Thoracic aorta (tissue), 2 donors: ENCODE data around the gene YARS1. TPM values are rescaled to one million over a fixed set of nuclear protein-coding genes. Genes with fewer than 3 reads are reported as not detected.

Experiments
- ATAC-seq: fragments of 150-250 bp; one replicate; pipeline ENCODE4 v1.8.0; 2017; ENCODE audit warnings: low read depth; ENCODE audit not compliant: insufficient number of reproducible peaks, low FRiP score
- DNase-seq: peaks from one replicate; pipeline ENCODE4 v3.0.0-alpha.2; 2020; ENCODE audit warnings: low spot score
- H3K27ac ChIP-seq, 2 donors: fragments of 200-600 bp; sonication (generic); 1 replicate in 1 of 2; 2 replicates in 1 of 2; pipeline ENCODE4 v1.5.1; 2016; ENCODE audit warnings: mild to moderate bottlenecking in 2 of 2, moderate library complexity in 2 of 2
- H3K27me3 ChIP-seq: fragments of 200-600 bp; sonication (generic); replicated peaks from 2 replicates; pipeline ENCODE4 v1.6.0; 2016; ENCODE audit warnings: mild to moderate bottlenecking; ENCODE audit not compliant: insufficient read depth
- H3K36me3 ChIP-seq: fragments of 200-600 bp; sonication (generic); one replicate; pipeline ENCODE4 v1.5.1; 2016
- H3K4me1 ChIP-seq, 2 donors: fragments of 200-600 bp; sonication (generic); 1 replicate in 1 of 2; 2 replicates in 1 of 2; pipeline versions ENCODE4 v1.5.1 to v1.6.0; 2016; ENCODE audit warnings: low read depth in 2 of 2, mild to moderate bottlenecking in 1 of 2; ENCODE audit not compliant: control insufficient read depth in 1 of 2
- H3K4me3 ChIP-seq: fragments of 200-600 bp; sonication (generic); 2 replicates; pipeline ENCODE4 v1.5.1; 2016; ENCODE audit warnings: mild to moderate bottlenecking
- H3K9me3 ChIP-seq: fragments of 200-600 bp; sonication (generic); 2 replicates; pipeline ENCODE4 v1.5.1; 2016
- total RNA-seq, 2 donors: library from RNA; depleted of rRNA; stranded (reverse); fragments of >200 nt; gene quantifications; one replicate each; pipeline versions ENCODE4 v1.1.0 to v1.2.3, GENCODE V29; 2016
- TF ChIP-seq, protein P1 (sequence below): fragments of 200-600 bp; sonication (generic); IDR thresholded peaks from one replicate; pipeline ENCODE4 v1.5.1; 2019; ENCODE audit warnings: antibody characterized with exemption

YARS1 gene
- total RNA-seq, 2 donors from 2014 or later: 62.5 to 74.9 TPM

DNA sequence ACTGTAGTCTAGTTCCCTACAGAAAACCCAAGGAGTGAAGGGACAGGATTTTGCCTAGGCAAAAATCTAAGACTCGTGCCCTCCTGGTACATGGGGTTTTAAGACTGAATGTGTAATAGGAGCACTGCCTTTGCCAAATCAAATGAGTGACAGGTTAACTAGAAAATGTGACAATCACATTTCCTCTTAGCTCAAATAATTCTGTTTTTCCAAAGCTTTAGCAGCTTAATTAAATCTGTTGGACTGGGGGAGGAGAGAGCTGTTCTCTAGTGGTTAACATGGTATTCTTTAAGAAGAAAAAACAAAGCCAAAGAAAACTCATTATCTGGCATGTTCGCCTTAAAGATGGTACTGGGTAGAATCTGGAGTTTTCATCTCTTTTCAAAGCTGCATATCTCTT is 41.0 kb upstream of the YARS1 start:
- no peak overlapping the region for H3K27ac ChIP-seq
- H3K27me3 ChIP-seq: no peaks in the 10 kb centered on the region
- TF ChIP-seq, protein P1, sequence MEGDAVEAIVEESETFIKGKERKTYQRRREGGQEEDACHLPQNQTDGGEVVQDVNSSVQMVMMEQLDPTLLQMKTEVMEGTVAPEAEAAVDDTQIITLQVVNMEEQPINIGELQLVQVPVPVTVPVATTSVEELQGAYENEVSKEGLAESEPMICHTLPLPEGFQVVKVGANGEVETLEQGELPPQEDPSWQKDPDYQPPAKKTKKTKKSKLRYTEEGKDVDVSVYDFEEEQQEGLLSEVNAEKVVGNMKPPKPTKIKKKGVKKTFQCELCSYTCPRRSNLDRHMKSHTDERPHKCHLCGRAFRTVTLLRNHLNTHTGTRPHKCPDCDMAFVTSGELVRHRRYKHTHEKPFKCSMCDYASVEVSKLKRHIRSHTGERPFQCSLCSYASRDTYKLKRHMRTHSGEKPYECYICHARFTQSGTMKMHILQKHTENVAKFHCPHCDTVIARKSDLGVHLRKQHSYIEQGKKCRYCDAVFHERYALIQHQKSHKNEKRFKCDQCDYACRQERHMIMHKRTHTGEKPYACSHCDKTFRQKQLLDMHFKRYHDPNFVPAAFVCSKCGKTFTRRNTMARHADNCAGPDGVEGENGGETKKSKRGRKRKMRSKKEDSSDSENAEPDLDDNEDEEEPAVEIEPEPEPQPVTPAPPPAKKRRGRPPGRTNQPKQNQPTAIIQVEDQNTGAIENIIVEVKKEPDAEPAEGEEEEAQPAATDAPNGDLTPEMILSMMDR: no peak
- H3K4me1 ChIP-seq: peaks cover 17 to 41% of the 10 kb centered on the region in 2 donors
- no peak for ATAC-seq
- DNase-seq: no peak
- peaks cover 24% of the 10 kb centered on the region for H3K36me3 ChIP-seq
- H3K4me3 ChIP-seq: no peak overlapping the region
- no peaks in the 10 kb centered on the region for H3K9me3 ChIP-seq

DNA sequence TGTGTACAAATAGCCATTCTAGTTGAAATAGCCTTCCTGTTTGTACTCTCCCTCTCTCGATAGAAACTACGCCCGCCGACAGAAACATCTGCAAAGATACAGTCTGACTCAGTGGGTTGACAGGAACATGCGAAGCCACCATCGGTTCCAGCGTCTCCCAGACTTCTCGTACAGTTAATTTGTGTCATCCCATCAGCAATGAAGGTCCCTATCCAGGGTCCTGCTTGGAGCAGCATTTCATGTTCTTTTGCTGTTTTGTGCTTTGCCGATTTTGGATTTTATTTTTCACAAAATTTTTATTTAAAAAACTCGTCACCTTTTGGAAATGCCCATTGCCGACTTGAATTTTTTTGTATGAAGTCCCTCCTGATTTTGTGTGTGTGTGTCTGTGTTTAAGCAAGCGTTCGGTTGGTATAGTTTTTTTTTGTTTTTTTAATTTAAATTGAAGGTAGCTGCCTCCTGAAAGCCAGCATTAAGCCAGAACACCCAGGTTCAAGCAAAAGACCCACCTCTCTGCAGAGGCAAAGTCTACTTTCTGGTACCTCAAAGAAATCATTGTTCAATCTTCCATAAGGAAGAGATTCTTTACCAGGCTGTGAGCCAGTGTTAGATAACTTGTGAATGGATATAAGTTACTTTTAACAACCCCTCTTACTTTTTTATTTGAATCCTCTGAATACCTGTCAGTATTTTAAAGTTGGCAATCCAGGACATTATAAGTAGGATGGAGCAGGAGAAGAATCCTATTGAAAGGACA is 38.9 kb upstream of the YARS1 start:
- ATAC-seq: no peak
- H3K27ac ChIP-seq: no peak overlapping the region
- TF ChIP-seq, protein P1: no peak
- peaks cover 4 to 20% of the 10 kb centered on the region in 2 donors for H3K4me1 ChIP-seq
- no peak for DNase-seq
- peaks cover 24% of the 10 kb centered on the region for H3K36me3 ChIP-seq
- H3K27me3 ChIP-seq: no peaks in the 10 kb centered on the region
- no peak overlapping the region for H3K4me3 ChIP-seq
- no peaks in the 10 kb centered on the region for H3K9me3 ChIP-seq

DNA sequence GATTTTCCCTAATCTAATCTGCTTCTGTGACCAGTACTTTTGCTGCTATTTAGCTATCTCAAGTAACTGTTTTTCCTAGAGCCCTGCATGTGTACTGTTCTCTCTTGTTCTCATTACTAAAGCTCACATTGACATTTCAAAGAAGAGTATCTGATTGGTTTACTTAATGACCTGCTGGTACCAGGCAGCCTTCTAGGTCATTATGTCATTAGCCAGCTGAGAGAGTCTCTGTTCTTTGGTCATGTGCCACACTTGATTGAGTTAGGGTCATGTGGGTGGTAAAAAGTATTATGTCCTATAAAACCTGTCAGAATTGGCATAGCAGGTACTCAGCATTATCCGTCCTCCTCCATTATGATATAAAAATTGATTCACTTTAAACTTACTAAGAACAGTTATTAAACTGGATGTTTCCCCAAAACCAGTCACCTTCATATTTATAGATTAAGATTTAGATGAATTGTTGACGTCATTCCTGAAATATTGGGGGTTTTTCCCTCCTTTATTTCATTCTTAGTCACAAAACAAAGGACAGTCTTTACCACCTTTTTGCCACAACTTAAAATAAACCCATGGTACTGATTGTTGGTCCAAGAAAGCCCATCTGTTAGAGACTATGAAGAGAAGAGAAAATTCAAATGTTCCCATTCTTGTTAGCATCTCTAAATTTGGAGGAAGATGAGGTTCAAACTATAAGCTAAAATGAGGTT is 31.4 kb upstream of the YARS1 start:
- TF ChIP-seq, protein P1: no peak
- no peak overlapping the region for H3K27ac ChIP-seq
- H3K9me3 ChIP-seq: no peaks in the 10 kb centered on the region
- H3K4me3 ChIP-seq: no peak overlapping the region
- DNase-seq (no peak), ATAC-seq (no peak)
- peaks cover 17% of the 10 kb centered on the region for H3K36me3 ChIP-seq
- no peaks in the 10 kb centered on the region for H3K27me3 ChIP-seq
- H3K4me1 ChIP-seq: no peaks in the 10 kb centered on the region

DNA sequence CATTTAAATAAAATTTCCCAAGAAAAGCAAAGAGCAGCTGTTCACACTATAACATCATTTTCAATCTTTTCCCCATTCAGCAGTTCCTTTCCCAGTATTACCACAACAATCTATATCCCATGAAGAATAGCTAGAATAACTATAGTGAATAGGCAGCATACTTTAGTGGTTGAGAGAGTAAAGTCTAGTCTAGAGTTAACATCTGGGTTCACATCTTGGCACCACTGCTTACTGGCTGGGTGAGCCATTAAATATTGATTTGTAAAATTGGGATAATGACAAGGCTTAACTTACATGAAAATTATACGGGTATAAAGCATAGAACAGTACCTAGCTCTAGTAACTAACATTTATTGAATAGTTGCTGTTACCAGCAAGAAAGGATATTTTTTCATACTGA is 14.7 kb upstream of the YARS1 start:
- DNase-seq (no peak), ATAC-seq (no peak)
- no peaks in the 10 kb centered on the region for H3K9me3 ChIP-seq
- H3K4me1 ChIP-seq: no peaks in the 10 kb centered on the region
- no peak overlapping the region for H3K4me3 ChIP-seq
- H3K36me3 ChIP-seq: peaks cover 40% of the 10 kb centered on the region
- H3K27me3 ChIP-seq: no peaks in the 10 kb centered on the region
- H3K27ac ChIP-seq: no peak overlapping the region
- TF ChIP-seq, protein P1: no peak

DNA sequence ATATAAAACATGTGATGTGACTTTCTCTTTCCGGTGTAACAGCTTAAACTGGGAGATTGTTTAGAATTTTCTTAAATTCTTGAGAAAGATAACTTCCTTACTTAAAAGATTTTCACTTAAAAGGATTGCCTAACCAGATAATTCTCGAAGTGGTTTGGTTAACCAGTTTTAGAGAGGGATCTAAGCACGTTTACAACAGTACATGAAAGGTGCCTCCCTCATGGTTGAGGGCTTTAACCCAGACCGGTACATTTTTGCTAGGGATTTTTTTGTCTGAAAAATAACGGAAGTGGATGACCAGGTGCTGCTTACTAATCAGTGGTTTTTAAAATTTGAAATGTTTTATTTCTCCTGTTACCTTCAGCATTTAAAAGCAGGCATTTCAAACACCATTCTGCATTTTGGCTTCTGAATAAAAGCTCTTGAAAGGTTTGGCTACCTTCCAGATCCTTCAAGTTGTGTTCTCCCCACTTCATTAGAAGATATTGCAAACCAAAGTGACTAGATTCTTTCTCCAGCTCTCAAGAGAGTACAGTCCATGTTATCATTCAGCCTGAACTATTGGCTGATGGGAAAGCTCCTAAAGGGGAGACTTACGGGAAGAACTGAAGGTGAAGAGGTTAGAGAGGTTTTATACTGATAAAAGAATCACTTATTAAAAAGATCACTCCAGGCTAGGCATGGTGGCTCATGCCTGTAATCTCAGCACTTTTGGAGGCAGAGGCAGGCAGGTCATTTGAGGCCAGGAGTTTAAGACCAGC is 13.1 kb upstream of the YARS1 start:
- Histone ChIP-seq H3K27ac (no peak overlapping the region), H3K9me3 (no peaks in the 10 kb centered on the region), H3K36me3 (peaks cover 47% of the 10 kb centered on the region), H3K4me3 (no peak overlapping the region), H3K27me3 (no peaks in the 10 kb centered on the region), H3K4me1 (no peaks in the 10 kb centered on the region)
- DNase-seq: no peak
- TF ChIP-seq, protein P1: no peak
- ATAC-seq: no peak
